Endodermal cell (in vitro differentiated cells): ENCODE results near the gene BRICD5. TPM values are rescaled to one million over a fixed set of nuclear protein-coding genes. Genes with fewer than 3 reads are reported as not detected.
A peak's percentile ranks its signal among the peaks of the same experiment; 100 is the strongest.

ENCODE experiments used
- DNase-seq: peaks from one replicate; pipeline ENCODE4 v3.0.0-alpha.2; 2017
- H3K27ac ChIP-seq: 2 replicates; pipeline ENCODE4 v1.5.1; 2013; ENCODE audit warnings: mild to moderate bottlenecking, low read depth, low read length, moderate library complexity
- H3K27me3 ChIP-seq: 2 replicates; pipeline ENCODE4 v1.6.1; 2013; ENCODE audit warnings: mild to moderate bottlenecking, low read length, moderate library complexity; ENCODE audit not compliant: insufficient read depth, control insufficient read depth, poor library complexity, severe bottlenecking
- H3K36me3 ChIP-seq: 2 replicates; pipeline ENCODE4 v1.7.0; 2013; ENCODE audit warnings: mild to moderate bottlenecking, low read length, moderate library complexity; ENCODE audit not compliant: control insufficient read depth, insufficient read depth
- H3K4me1 ChIP-seq: one replicate; pipeline ENCODE4 v1.7.0; 2013; ENCODE audit warnings: low read length; ENCODE audit not compliant: control insufficient read depth, insufficient read depth
- H3K4me3 ChIP-seq: 2 replicates; pipeline ENCODE4 v1.5.1; 2013; ENCODE audit warnings: mild to moderate bottlenecking, low read length, moderate library complexity
- H3K9ac ChIP-seq: 2 replicates; pipeline ENCODE4 v1.6.1; 2013; ENCODE audit warnings: mild to moderate bottlenecking, low read length, moderate library complexity; ENCODE audit not compliant: poor library complexity, severe bottlenecking; ENCODE audit errors: extremely low read depth
- H3K9me3 ChIP-seq: 2 replicates; pipeline ENCODE4 v1.6.1; 2013; ENCODE audit warnings: mild to moderate bottlenecking, low read length, moderate library complexity; ENCODE audit not compliant: control insufficient read depth
- H3K27ac Mint-ChIP-seq: 2 replicates; pipeline ENCODE4 v1.8.0; 2020; ENCODE audit warnings: mixed read lengths
- H3K27me3 Mint-ChIP-seq: 2 replicates; pipeline ENCODE4 v1.8.0; 2021; ENCODE audit warnings: mild to moderate bottlenecking, mixed read lengths; ENCODE audit not compliant: insufficient read depth
- H3K36me3 Mint-ChIP-seq: 2 replicates; pipeline ENCODE4 v1.8.0; 2020; ENCODE audit warnings: low read depth, mixed read lengths
- H3K4me1 Mint-ChIP-seq: 2 replicates; pipeline ENCODE4 v1.8.0; 2020; ENCODE audit warnings: mixed read lengths
- H3K4me3 Mint-ChIP-seq: 2 replicates; pipeline ENCODE4 v1.8.0; 2020; ENCODE audit warnings: mild to moderate bottlenecking, moderate library complexity, mixed read lengths
- H3K9me3 Mint-ChIP-seq: 2 replicates; pipeline ENCODE4 v1.8.0; 2020; ENCODE audit warnings: mild to moderate bottlenecking, mixed read lengths
- CTCF ChIP-seq: fragments of 200-600 bp; sonication (generic); conservative IDR thresholded peaks from 2 replicates; pipeline ENCODE4 v1.5.0; 2021; ENCODE audit warnings: antibody characterized with exemption, mild to moderate bottlenecking
- WGBS, 2 experiments: methylation state at CpG; one replicate each; pipeline versions ENCODE4 v1.1.5 to v1.1.7; 2013; ENCODE audit warnings: missing lambda C conversion rate in 2 of 2, mixed read lengths in 1 of 2; ENCODE audit not compliant: insufficient coverage in 1 of 2, insufficient read length in 1 of 2; 5-methylcytosine and 5-hydroxymethylcytosine counted together
- total RNA-seq, 2 donors: library from RNA; stranded (reverse); fragmentation: NEBNext Ultra II Directional in 1 of 2; extraction: Animal tissue kit (Norgen Biotek cat#: 25700) in 1 of 2; gene quantifications; 2 replicates in 1 of 2; 3 replicates in 1 of 2; pipeline ENCODE4 v1.2.1, GENCODE V29; 2021

BRICD5 gene
- total RNA-seq, 2 donors from 2014 or later, result 7.7 to 15.0 TPM

DNA sequence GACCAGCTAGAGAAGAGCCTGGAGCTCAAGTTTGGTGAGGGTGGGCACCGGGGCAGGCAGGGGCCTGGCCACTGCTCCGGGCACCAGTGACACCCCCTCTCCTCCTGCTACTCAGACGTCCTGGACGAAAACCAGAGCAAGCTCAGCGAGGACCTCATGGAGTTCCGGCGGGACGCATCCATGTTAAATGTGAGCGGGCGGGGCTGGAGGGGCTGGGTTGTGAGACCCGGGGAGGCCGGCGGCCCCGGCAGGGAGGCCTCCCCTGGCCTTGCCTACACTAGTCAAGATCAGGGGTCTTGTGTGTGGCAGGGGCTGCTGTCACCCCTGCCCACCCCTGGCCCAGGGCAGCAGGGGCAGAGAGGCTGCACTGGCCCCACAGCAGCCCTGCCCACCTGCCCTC, 37.3 kb downstream of the BRICD5 start:
- H3K4me3 ChIP-seq, result no peak overlapping the region
- peaks cover 30% of the 10 kb centered on the region for H3K36me3 Mint-ChIP-seq
- no peaks in the 10 kb centered on the region for H3K9me3 Mint-ChIP-seq
- H3K27ac ChIP-seq, result no peak overlapping the region
- no peaks in the 10 kb centered on the region for H3K4me1 Mint-ChIP-seq
- peaks cover 19% of the 10 kb centered on the region for H3K36me3 ChIP-seq
- WGBS, 2 experiments, result 96 to 100% methylated on average over 3 to 14 of the region's 14 CpGs
- H3K27me3 Mint-ChIP-seq, result no peaks in the 10 kb centered on the region
- H3K27ac Mint-ChIP-seq, result no peak overlapping the region
- H3K9ac ChIP-seq, result no peak overlapping the region
- no peak for TF ChIP-seq CTCF
- no peaks in the 10 kb centered on the region for H3K4me1 ChIP-seq
- no peak for DNase-seq
- H3K4me3 Mint-ChIP-seq, result no peak overlapping the region
- H3K9me3 ChIP-seq, result no peaks in the 10 kb centered on the region
- no peaks in the 10 kb centered on the region for H3K27me3 ChIP-seq

- H3K27me3 Mint-ChIP-seq, result no peaks in the 10 kb centered on the region
- Histone ChIP-seq H3K27me3 (no peaks in the 10 kb centered on the region), H3K4me3 (no peak overlapping the region), H3K4me1 (no peaks in the 10 kb centered on the region), H3K9me3 (no peaks in the 10 kb centered on the region), H3K27ac (no peak overlapping the region), H3K36me3 (peaks cover 19% of the 10 kb centered on the region), H3K9ac (no peak overlapping the region)
- H3K4me1 Mint-ChIP-seq, result no peaks in the 10 kb centered on the region
- no peaks in the 10 kb centered on the region for H3K9me3 Mint-ChIP-seq
- no peak for DNase-seq
- H3K36me3 Mint-ChIP-seq, result peaks cover 36% of the 10 kb centered on the region
- no peak for TF ChIP-seq CTCF
- peak overlapping the region; percentile 30 for H3K27ac Mint-ChIP-seq
- no peak overlapping the region for H3K4me3 Mint-ChIP-seq
- WGBS, 2 experiments, result 95 to 100% methylated on average over 18 to 29 of the region's 29 CpGs
These were observed 37.9 kb downstream of the BRICD5 start for GRCh38 chr16:2172688-2173335.

DNA sequence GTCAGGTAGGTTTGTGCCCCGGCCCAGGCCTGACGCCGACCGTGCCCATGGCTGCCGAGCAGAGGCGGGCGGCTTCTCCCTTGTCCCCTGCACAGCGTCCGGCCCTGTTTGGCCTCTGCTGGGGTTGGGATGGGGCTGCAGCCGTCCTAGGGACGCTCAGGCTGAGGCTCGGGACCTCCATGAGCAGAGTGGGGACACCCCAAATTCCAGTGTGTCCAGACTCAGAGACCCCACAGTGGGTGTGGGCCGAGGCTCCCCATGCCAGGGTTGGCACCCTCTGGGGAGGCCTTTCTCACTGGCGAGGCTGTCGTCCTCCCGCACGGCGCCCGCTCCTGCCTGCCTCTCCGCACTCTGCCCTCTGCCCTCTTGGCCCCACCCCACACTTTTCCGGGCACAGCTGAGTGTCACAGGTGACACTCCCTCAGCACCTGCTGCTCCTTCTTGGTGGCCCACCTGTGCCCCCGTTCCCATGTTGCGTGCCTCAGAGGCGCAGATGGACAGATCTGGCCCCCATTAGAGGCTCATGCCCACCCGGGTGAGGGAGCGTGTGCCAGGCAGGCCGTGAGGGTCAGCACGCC, 39.0 kb downstream of the BRICD5 start:
- peaks cover 32% of the 10 kb centered on the region for H3K36me3 Mint-ChIP-seq
- H3K4me1 Mint-ChIP-seq, result no peaks in the 10 kb centered on the region
- H3K27me3 Mint-ChIP-seq, result no peaks in the 10 kb centered on the region
- H3K4me3 Mint-ChIP-seq, result no peak overlapping the region
- H3K36me3 ChIP-seq, result peaks cover 19% of the 10 kb centered on the region
- H3K27ac Mint-ChIP-seq, result no peak overlapping the region
- no peak for TF ChIP-seq CTCF
- no peaks in the 10 kb centered on the region for H3K9me3 ChIP-seq
- H3K27me3 ChIP-seq, result no peaks in the 10 kb centered on the region
- no peak overlapping the region for H3K27ac ChIP-seq
- H3K9ac ChIP-seq, result no peak overlapping the region
- no peaks in the 10 kb centered on the region for H3K4me1 ChIP-seq
- WGBS, 2 experiments, result 93 to 98% methylated on average over 20 to 28 of the region's 28 CpGs
- no peak overlapping the region for H3K4me3 ChIP-seq
- no peaks in the 10 kb centered on the region for H3K9me3 Mint-ChIP-seq
- DNase-seq, result no peak
